H9 (cell line): ENCODE results near the gene TUT4. TPM values are rescaled to one million over a fixed set of nuclear protein-coding genes. Genes with fewer than 3 reads are reported as not detected.

Source experiments
- DNase-seq: peaks from one replicate; pipeline ENCODE4 v3.0.0-alpha.2; 2017
- H2AFZ ChIP-seq: one replicate; pipeline ENCODE4 v1.6.1; 2013; ENCODE audit warnings: mild to moderate bottlenecking, low read length, control low read depth, moderate library complexity
- H2AK5ac ChIP-seq: 2 replicates; pipeline ENCODE4 v1.6.1; 2013; ENCODE audit warnings: low read length, control low read depth, mixed read lengths; ENCODE audit not compliant: insufficient read length
- H2BK120ac ChIP-seq: one replicate; pipeline ENCODE4 v1.6.1; 2013; ENCODE audit warnings: low read depth, mild to moderate bottlenecking, low read length, control low read depth, inconsistent platforms; ENCODE audit not compliant: poor library complexity, severe bottlenecking
- H2BK12ac ChIP-seq: 2 replicates; pipeline ENCODE4 v1.6.1; 2013; ENCODE audit warnings: low read length, control low read depth, mixed read lengths, low read depth; ENCODE audit not compliant: insufficient read length
- H2BK15ac ChIP-seq: 2 replicates; pipeline ENCODE4 v1.6.1; 2013; ENCODE audit warnings: low read depth, low read length, control low read depth
- H2BK20ac ChIP-seq: one replicate; pipeline ENCODE4 v1.6.1; 2013; ENCODE audit warnings: low read depth, mild to moderate bottlenecking, low read length, control low read depth, inconsistent platforms; ENCODE audit not compliant: poor library complexity, severe bottlenecking
- H2BK5ac ChIP-seq: 2 replicates; pipeline ENCODE4 v1.6.1; 2013; ENCODE audit warnings: low read length, control low read depth, mixed read lengths; ENCODE audit not compliant: insufficient read length
- H3K14ac ChIP-seq: 2 replicates; pipeline ENCODE4 v1.6.1; 2013; ENCODE audit warnings: low read length, control low read depth; ENCODE audit not compliant: insufficient read depth
- H3K18ac ChIP-seq: 2 replicates; pipeline ENCODE4 v1.6.1; 2013; ENCODE audit warnings: low read depth, mild to moderate bottlenecking, mixed read lengths, low read length, control low read depth; ENCODE audit not compliant: insufficient read length
- H3K23ac ChIP-seq: 2 replicates; pipeline ENCODE4 v1.6.1; 2013; ENCODE audit warnings: low read length, control low read depth, mixed read lengths, low read depth; ENCODE audit not compliant: insufficient read length
- H3K23me2 ChIP-seq: 2 replicates; pipeline ENCODE4 v1.6.1; 2013; ENCODE audit warnings: low read depth, mild to moderate bottlenecking, mixed read lengths, low read length, control low read depth; ENCODE audit not compliant: insufficient read length, poor library complexity, severe bottlenecking
- H3K27ac ChIP-seq: 2 replicates; pipeline ENCODE4 v1.5.1; 2013; ENCODE audit warnings: low read length, control low read depth, mixed read lengths, low read depth; ENCODE audit not compliant: insufficient read length
- H3K27me3 ChIP-seq: 2 replicates; pipeline ENCODE4 v1.6.1; 2013; ENCODE audit warnings: low read length, control low read depth, inconsistent platforms; ENCODE audit not compliant: insufficient read depth
- H3K4ac ChIP-seq: 2 replicates; pipeline ENCODE4 v1.6.1; 2013; ENCODE audit warnings: low read depth, mild to moderate bottlenecking, control low read depth, inconsistent platforms, low read length, moderate library complexity
- H3K4me1 ChIP-seq: 2 replicates; pipeline ENCODE4 v1.6.1; 2013; ENCODE audit warnings: low read length, control low read depth, inconsistent platforms; ENCODE audit not compliant: insufficient read depth
- H3K4me2 ChIP-seq: 2 replicates; pipeline ENCODE4 v1.6.1; 2013; ENCODE audit warnings: low read length, control low read depth, mixed read lengths; ENCODE audit not compliant: insufficient read length, insufficient read depth
- H3K56ac ChIP-seq: 2 replicates; pipeline ENCODE4 v1.6.1; 2013; ENCODE audit warnings: low read depth, mild to moderate bottlenecking, mixed read lengths, low read length, control low read depth; ENCODE audit not compliant: insufficient read length
- H3K79me1 ChIP-seq: 2 replicates; pipeline ENCODE4 v1.6.1; 2013; ENCODE audit warnings: low read depth, mild to moderate bottlenecking, moderate library complexity, low read length, control low read depth, inconsistent platforms; ENCODE audit not compliant: insufficient read depth, poor library complexity, severe bottlenecking
- H3K79me2 ChIP-seq: 2 replicates; pipeline ENCODE4 v1.6.1; 2013; ENCODE audit warnings: low read length, control low read depth, inconsistent platforms; ENCODE audit not compliant: insufficient read depth
- H3K9ac ChIP-seq: 2 replicates; pipeline ENCODE4 v1.6.1; 2013; ENCODE audit warnings: low read length, control low read depth, mixed read lengths; ENCODE audit not compliant: insufficient read length; ENCODE audit errors: extremely low read depth
- H3K9me3 ChIP-seq: one replicate; pipeline ENCODE4 v1.6.1; 2013; ENCODE audit warnings: low read depth, low read length, inconsistent platforms; ENCODE audit not compliant: control insufficient read depth
- H3T11ph ChIP-seq: one replicate; pipeline ENCODE4 v1.6.1; 2013; ENCODE audit warnings: mild to moderate bottlenecking, low read length, control low read depth, inconsistent platforms
- H4K20me1 ChIP-seq: one replicate; pipeline ENCODE4 v1.6.1; 2013; ENCODE audit not compliant: control insufficient read depth, insufficient read length, insufficient read depth
- H4K5ac ChIP-seq: 2 replicates; pipeline ENCODE4 v1.6.1; 2013; ENCODE audit warnings: low read depth, mild to moderate bottlenecking, mixed read lengths, low read length, control low read depth; ENCODE audit not compliant: insufficient read length
- H4K8ac ChIP-seq: replicated peaks from 2 replicates; pipeline ENCODE4 v1.6.1; 2013; ENCODE audit warnings: low read length, control low read depth, mixed read lengths, low read depth; ENCODE audit not compliant: insufficient read length
- H4K91ac ChIP-seq: 2 replicates; pipeline ENCODE4 v1.6.1; 2013; ENCODE audit warnings: low read depth, mild to moderate bottlenecking, moderate library complexity, mixed read lengths, low read length, control low read depth; ENCODE audit not compliant: insufficient read length
- H3K27ac Mint-ChIP-seq, 3 experiments: 2 replicates in 2 of 3; 3 replicates in 1 of 3; pipeline ENCODE4 v1.8.0; 2020 to 2021; ENCODE audit warnings: mixed read lengths in 3 of 3, mild to moderate bottlenecking in 1 of 3, moderate library complexity in 1 of 3
- H3K27me3 Mint-ChIP-seq: 2 replicates; pipeline ENCODE4 v1.8.0; 2021; ENCODE audit warnings: low read depth, mild to moderate bottlenecking, moderate library complexity, mixed read lengths
- H3K36me3 Mint-ChIP-seq, 3 experiments: 2 replicates in 2 of 3; 3 replicates in 1 of 3; pipeline ENCODE4 v1.8.0; 2020 to 2021; ENCODE audit warnings: low read depth in 3 of 3, mixed read lengths in 3 of 3; ENCODE audit not compliant: insufficient read depth in 1 of 3
- H3K4me1 Mint-ChIP-seq, 2 experiments: 2 replicates each; pipeline ENCODE4 v1.8.0; 2020; ENCODE audit warnings: mixed read lengths in 2 of 2
- H3K4me3 Mint-ChIP-seq, 2 experiments: 2 replicates in 1 of 2; 3 replicates in 1 of 2; pipeline ENCODE4 v1.8.0; 2020 to 2021; ENCODE audit warnings: mild to moderate bottlenecking in 2 of 2, mixed read lengths in 2 of 2, moderate library complexity in 1 of 2
- H3K9me3 Mint-ChIP-seq, 2 experiments: 2 replicates in 1 of 2; 3 replicates in 1 of 2; pipeline ENCODE4 v1.8.0; 2020; ENCODE audit warnings: mild to moderate bottlenecking in 2 of 2, mixed read lengths in 2 of 2, moderate library complexity in 1 of 2
- WGBS: extraction: QIAGEN DNeasy Blood & Tissue Kit; methylation state at CpG from one replicate; pipeline ENCODE4 v1.1.7; 2013; ENCODE audit warnings: missing lambda C conversion rate, low lambda C conversion rate, mixed read lengths; ENCODE audit not compliant: insufficient read length; ENCODE audit errors: extremely low coverage; 5-methylcytosine and 5-hydroxymethylcytosine counted together
- total RNA-seq: library from RNA; stranded (reverse); gene quantifications from 2 replicates; pipeline ENCODE4 v1.2.1, GENCODE V29; 2021
- TF ChIP-seq, protein P1 (sequence below): fragments of 200-600 bp; sonication (generic); conservative IDR thresholded peaks from 3 replicates; pipeline ENCODE4 v1.8.0; 2021; ENCODE audit warnings: antibody characterized with exemption, mild to moderate bottlenecking

TUT4 gene
- total RNA-seq, 1 experiment from 2014 or later, result 59.3 TPM

GRCh38 chr1:52454127-52454526 lies 98.8 kb downstream of the TUT4 start:
- Histone ChIP-seq H3T11ph (no peak overlapping the region), H4K20me1 (no peaks in the 10 kb centered on the region), H2BK15ac (no peak overlapping the region), H3K23me2 (no peaks in the 10 kb centered on the region), H2BK120ac (no peak overlapping the region), H2BK12ac (no peak overlapping the region), H2BK5ac (no peak overlapping the region), H2AFZ (no peak overlapping the region), H2BK20ac (no peak overlapping the region), H4K8ac (no peak overlapping the region), H3K79me2 (no peaks in the 10 kb centered on the region), H4K91ac (no peak overlapping the region), H3K9me3 (no peaks in the 10 kb centered on the region), H3K79me1 (no peaks in the 10 kb centered on the region), H3K4me2 (no peak overlapping the region), H3K9ac (no peak overlapping the region), H3K56ac (no peak overlapping the region), H3K27ac (no peak overlapping the region), H3K23ac (no peak overlapping the region), H3K27me3 (no peaks in the 10 kb centered on the region), H3K4me1 (no peaks in the 10 kb centered on the region; the same call in 1 of the 2 replicates), H4K5ac (no peak overlapping the region), H3K14ac (no peak overlapping the region), H2AK5ac (no peak overlapping the region), H3K18ac (no peak overlapping the region), H3K4ac (no peak overlapping the region)
- WGBS, result no CpG with 5 or more reads among the region's 1 CpG
- Mint-ChIP-seq H3K4me3 (no peak overlapping the region), H3K9me3 (peaks cover 0 to 4% of the 10 kb centered on the region in 2 experiments; a peak in 2 of 5 replicates), H3K27ac (peak overlapping the region; percentile 5 to 80 (median 46); a peak in 6 of 7 replicates), H3K4me1 (peaks cover 21 to 27% of the 10 kb centered on the region in 2 experiments), H3K36me3 (peaks cover 6 to 42% (median 30%) of the 10 kb centered on the region in 3 experiments; a peak in 6 of 7 replicates), H3K27me3 (no peaks in the 10 kb centered on the region)
- no peak for DNase-seq
- TF ChIP-seq, protein P1, sequence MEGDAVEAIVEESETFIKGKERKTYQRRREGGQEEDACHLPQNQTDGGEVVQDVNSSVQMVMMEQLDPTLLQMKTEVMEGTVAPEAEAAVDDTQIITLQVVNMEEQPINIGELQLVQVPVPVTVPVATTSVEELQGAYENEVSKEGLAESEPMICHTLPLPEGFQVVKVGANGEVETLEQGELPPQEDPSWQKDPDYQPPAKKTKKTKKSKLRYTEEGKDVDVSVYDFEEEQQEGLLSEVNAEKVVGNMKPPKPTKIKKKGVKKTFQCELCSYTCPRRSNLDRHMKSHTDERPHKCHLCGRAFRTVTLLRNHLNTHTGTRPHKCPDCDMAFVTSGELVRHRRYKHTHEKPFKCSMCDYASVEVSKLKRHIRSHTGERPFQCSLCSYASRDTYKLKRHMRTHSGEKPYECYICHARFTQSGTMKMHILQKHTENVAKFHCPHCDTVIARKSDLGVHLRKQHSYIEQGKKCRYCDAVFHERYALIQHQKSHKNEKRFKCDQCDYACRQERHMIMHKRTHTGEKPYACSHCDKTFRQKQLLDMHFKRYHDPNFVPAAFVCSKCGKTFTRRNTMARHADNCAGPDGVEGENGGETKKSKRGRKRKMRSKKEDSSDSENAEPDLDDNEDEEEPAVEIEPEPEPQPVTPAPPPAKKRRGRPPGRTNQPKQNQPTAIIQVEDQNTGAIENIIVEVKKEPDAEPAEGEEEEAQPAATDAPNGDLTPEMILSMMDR, result no peak
